Stimulated activated CD4-positive, alpha-beta T cell treated with anti-CD3 and anti-CD28 coated beads, Interleukin-12 subunit alpha, Interleukin-12 subunit beta, amount 100 ng/mL, for 4 hours (primary cell): ENCODE results near the gene POP4.
"Not testable (repeated sequence)": the region's sequence is repeated elsewhere in the genome, so short reads cannot be mapped to it uniquely, and the experiment has no call there.

ENCODE experiments used
- DNase-seq: peaks from one replicate; pipeline ENCODE4 v3.0.0-alpha.2; 2020

Gene POP4

GRCh38 chr19:29605653-29606419 lies at the start of gene POP4:
TSS of gene POP4 (plus strand) at chr19:29606283. CDS start at chr19:29606319, 36 bp downstream.
- peak; percentile 99 for DNase-seq

GRCh38 chr19:29559110-29559509 lies 47.0 kb upstream of the POP4 start:
- DNase-seq, result not testable (repeated sequence)

GRCh38 chr19:29559743-29560142 lies 46.3 kb upstream of the POP4 start:
- no peak for DNase-seq

- DNase-seq, result no peak
Measured at GRCh38 chr19:29560313-29561075, 45.6 kb upstream of the POP4 start.

- no peak for DNase-seq
Measured at GRCh38 chr19:29561601-29562000, 44.5 kb upstream of the POP4 start.

- DNase-seq, result no peak
Measured at GRCh38 chr19:29562299-29563297, 43.5 kb upstream of the POP4 start.

GRCh38 chr19:29563486-29564101 lies 42.5 kb upstream of the POP4 start:
- DNase-seq, result no peak

GRCh38 chr19:29564574-29565005 lies 41.5 kb upstream of the POP4 start:
- DNase-seq, result no peak

- DNase-seq, result no peak
Measured at GRCh38 chr19:29565171-29565570, 40.9 kb upstream of the POP4 start.

- DNase-seq, result no peak
Measured at GRCh38 chr19:29566496-29567054, 39.5 kb upstream of the POP4 start.

- no peak for DNase-seq
Measured at GRCh38 chr19:29567366-29567915, 38.6 kb upstream of the POP4 start.

- DNase-seq, result no peak
Measured at GRCh38 chr19:29568036-29569025, 37.8 kb upstream of the POP4 start.

- DNase-seq, result no peak
Measured at GRCh38 chr19:29569038-29569911, 36.8 kb upstream of the POP4 start.

GRCh38 chr19:29571181-29571580 lies 34.9 kb upstream of the POP4 start:
- no peak for DNase-seq

- no peak for DNase-seq
Measured at GRCh38 chr19:29573486-29573885, 32.6 kb upstream of the POP4 start.

- DNase-seq, result no peak
Measured at GRCh38 chr19:29574510-29574909, 31.6 kb upstream of the POP4 start.

- no peak for DNase-seq
Measured at GRCh38 chr19:29576046-29576606, 30.0 kb upstream of the POP4 start.

- DNase-seq, result peak; percentile 10
Measured at GRCh38 chr19:29576761-29577648, 29.1 kb upstream of the POP4 start.
